ENCODE results near the gene BMP8A. TPM values are rescaled to one million over a fixed set of nuclear protein-coding genes. Genes with fewer than 3 reads are reported as not detected.
"Not testable (repeated sequence)": the region's sequence is repeated elsewhere in the genome, so short reads cannot be mapped to it uniquely, and the experiment has no call there.

Gene BMP8A
- total RNA-seq, 4 donors from 2014 or later: 0.40 to 4.0 (median 1.2) TPM

DNA sequence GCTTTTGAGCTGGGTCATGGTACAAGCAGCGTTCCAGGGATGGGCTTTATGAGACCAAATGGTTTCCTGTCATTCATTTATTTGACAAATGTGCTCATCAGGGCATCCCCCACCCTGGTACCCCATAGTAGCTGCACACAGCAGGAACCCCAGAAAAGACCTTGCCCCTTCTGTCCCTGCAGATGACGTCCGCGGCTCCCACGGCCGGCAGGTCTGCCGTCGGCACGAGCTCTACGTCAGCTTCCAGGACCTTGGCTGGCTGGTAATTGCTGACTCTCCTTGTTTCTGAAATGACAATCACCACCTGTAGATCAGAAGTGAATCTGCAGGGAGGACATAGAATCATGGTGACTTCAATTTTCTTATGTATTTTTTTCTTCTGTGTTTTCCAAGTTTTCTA is 30.8 kb downstream of the BMP8A start:
- not testable (repeated sequence) for H3K9me3 ChIP-seq, H3K4me3 ChIP-seq, H3K27me3 ChIP-seq, H3K27ac ChIP-seq, H3K4me1 ChIP-seq, ATAC-seq
- WGBS, 2 donors (ENCODE audit: low coverage in 1 of 2): no CpG with 5 or more reads among the region's 10 CpGs
- H3K36me3 ChIP-seq: peaks cover 0 to 29% of the 10 kb centered on the region in 2 donors

DNA sequence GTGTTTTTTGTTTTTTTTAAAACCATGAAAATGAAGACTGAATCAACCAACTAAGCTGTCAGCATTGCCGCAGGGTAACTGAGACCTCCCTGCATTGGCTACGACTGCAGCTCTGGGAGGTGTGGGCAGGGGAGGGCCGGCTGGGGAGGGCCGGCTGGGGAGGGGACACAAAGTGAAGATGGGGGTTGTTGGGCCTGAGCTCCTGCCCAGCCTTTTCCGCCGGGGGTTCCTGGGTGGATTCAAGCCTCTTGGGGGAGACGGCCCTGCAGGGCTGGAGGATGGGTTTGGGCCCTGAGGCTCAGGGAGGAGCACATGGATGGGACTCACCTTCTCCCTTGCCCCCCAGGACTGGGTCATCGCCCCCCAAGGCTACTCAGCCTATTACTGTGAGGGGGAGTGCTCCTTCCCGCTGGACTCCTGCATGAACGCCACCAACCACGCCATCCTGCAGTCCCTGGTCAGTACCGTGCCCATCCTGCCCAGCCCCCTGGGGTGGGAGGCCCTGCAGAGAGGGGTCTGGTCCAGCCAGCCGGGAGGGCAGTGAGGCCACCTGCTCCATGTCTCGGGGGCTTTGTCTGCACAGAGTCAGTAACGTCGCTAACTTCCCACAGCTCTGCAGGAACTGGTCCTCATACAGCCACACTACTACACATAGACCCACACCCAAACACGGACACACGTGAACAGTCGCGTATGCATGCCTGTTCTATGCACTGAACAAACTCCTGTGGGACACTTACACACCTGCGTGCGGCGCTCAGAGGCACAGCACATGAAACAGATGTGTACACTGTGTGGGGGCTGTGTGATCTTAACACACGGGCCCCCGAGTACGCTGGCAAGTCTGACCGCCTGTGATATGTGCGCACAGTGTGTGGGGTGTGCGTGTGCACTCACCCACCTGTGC is 31.5 kb downstream of the BMP8A start:
- Histone ChIP-seq H3K9me3 (no peaks in the 10 kb centered on the region), H3K4me1 (no peaks in the 10 kb centered on the region), H3K27me3 (no peaks in the 10 kb centered on the region), H3K36me3 (peaks cover 0 to 36% of the 10 kb centered on the region in 2 donors), H3K4me3 (no peak overlapping the region), H3K27ac (no peak overlapping the region)
- no peak for ATAC-seq
- TF ChIP-seq POLR2A (IDR thresholded peaks at IDR 0.05): no peak
- no peak for TF ChIP-seq EP300 (IDR thresholded peaks at IDR 0.05)
- no peak for TF ChIP-seq POLR2AphosphoS5 (IDR thresholded peaks at IDR 0.05)
- TF ChIP-seq, protein P1, sequence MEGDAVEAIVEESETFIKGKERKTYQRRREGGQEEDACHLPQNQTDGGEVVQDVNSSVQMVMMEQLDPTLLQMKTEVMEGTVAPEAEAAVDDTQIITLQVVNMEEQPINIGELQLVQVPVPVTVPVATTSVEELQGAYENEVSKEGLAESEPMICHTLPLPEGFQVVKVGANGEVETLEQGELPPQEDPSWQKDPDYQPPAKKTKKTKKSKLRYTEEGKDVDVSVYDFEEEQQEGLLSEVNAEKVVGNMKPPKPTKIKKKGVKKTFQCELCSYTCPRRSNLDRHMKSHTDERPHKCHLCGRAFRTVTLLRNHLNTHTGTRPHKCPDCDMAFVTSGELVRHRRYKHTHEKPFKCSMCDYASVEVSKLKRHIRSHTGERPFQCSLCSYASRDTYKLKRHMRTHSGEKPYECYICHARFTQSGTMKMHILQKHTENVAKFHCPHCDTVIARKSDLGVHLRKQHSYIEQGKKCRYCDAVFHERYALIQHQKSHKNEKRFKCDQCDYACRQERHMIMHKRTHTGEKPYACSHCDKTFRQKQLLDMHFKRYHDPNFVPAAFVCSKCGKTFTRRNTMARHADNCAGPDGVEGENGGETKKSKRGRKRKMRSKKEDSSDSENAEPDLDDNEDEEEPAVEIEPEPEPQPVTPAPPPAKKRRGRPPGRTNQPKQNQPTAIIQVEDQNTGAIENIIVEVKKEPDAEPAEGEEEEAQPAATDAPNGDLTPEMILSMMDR (IDR thresholded peaks at IDR 0.05): no peak
- WGBS, 2 donors (ENCODE audit: low coverage in 1 of 2): 83 to 93% methylated on average over 3 to 8 of the region's 29 CpGs

DNA sequence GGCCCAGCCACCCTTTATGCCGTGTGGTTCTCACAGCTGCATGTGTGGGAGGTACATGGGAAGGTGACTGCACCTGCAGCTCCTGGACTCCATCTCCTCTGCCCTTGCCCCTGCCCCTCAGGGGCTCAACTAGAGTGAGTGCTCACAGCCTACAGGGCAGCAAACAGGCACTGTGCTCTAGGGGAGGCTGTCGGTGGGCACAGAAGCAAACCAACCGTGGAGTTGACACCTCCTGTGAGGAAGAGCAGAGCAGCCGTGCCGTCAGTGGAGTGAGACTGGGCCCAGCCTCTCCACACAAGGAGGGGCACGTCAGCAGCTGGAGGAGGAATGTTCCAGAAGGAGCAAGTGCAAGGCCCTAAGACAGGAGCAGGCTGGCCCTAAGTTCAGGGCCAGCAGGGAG is 32.7 kb downstream of the BMP8A start:
- ATAC-seq: no peak
- TF ChIP-seq POLR2A (IDR thresholded peaks at IDR 0.05) (no peak), EP300 (IDR thresholded peaks at IDR 0.05) (no peak), POLR2AphosphoS5 (IDR thresholded peaks at IDR 0.05) (no peak)
- TF ChIP-seq, protein P1 (IDR thresholded peaks at IDR 0.05): no peak
- Histone ChIP-seq H3K9me3 (no peaks in the 10 kb centered on the region), H3K36me3 (peaks cover 0 to 48% of the 10 kb centered on the region in 2 donors), H3K4me1 (no peaks in the 10 kb centered on the region), H3K27me3 (no peaks in the 10 kb centered on the region), H3K4me3 (no peak overlapping the region), H3K27ac (no peak overlapping the region)
- WGBS, 2 donors (ENCODE audit: low coverage in 1 of 2): 78 to 80% methylated on average over 1 of the region's 6 CpGs

DNA sequence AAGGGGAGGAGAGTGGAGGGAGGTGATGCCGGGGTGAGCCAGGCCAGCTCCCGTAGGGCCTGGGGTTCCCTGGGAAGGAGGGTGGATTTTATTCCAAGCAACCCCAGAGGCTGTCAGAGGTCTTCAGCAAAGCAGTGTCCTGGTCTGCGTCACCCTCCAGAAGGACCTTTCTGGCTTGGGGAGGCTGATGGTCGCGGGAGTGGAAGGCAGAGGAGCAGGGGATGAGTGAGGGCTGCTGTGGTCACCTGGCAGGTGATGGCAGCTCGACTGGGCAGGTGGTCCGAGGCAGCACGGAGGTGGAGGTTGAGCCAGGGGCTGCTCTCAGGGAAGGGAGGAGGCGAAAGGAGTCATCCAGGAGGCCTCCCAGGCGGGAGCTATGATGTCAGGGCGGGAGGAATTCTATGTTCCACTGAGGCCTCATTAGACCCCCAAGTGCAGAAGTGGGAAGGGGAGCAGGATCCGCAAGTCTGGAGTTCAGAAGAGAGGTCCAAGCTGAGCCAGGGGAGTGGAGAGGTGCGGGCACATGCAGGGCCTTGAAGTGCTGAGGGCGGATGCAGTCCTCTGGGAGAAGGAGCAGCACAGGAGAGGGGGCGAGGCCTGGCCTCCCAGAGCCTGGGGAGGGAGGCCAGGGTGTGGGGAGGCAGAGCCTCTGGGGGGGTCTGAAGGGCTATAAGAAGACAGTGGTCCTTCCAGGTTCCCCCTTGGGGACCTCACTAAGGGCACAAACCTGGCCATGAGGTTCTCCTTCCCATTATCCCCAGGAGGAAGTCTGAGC is 33.3 kb downstream of the BMP8A start:
- no peak for TF ChIP-seq POLR2A (IDR thresholded peaks at IDR 0.05)
- no peak for TF ChIP-seq POLR2AphosphoS5 (IDR thresholded peaks at IDR 0.05)
- TF ChIP-seq EP300 (IDR thresholded peaks at IDR 0.05): no peak
- TF ChIP-seq, protein P1 (IDR thresholded peaks at IDR 0.05): no peak
- H3K36me3 ChIP-seq: peaks cover 0 to 55% of the 10 kb centered on the region in 2 donors
- H3K27ac ChIP-seq: no peak overlapping the region
- no peak for ATAC-seq
- 70 to 100% methylated on average over 1 to 8 of the region's 15 CpGs for WGBS, 2 donors (ENCODE audit: low coverage in 1 of 2)
- no peaks in the 10 kb centered on the region for H3K9me3 ChIP-seq
- H3K27me3 ChIP-seq: no peaks in the 10 kb centered on the region
- H3K4me1 ChIP-seq: no peaks in the 10 kb centered on the region
- no peak overlapping the region for H3K4me3 ChIP-seq

DNA sequence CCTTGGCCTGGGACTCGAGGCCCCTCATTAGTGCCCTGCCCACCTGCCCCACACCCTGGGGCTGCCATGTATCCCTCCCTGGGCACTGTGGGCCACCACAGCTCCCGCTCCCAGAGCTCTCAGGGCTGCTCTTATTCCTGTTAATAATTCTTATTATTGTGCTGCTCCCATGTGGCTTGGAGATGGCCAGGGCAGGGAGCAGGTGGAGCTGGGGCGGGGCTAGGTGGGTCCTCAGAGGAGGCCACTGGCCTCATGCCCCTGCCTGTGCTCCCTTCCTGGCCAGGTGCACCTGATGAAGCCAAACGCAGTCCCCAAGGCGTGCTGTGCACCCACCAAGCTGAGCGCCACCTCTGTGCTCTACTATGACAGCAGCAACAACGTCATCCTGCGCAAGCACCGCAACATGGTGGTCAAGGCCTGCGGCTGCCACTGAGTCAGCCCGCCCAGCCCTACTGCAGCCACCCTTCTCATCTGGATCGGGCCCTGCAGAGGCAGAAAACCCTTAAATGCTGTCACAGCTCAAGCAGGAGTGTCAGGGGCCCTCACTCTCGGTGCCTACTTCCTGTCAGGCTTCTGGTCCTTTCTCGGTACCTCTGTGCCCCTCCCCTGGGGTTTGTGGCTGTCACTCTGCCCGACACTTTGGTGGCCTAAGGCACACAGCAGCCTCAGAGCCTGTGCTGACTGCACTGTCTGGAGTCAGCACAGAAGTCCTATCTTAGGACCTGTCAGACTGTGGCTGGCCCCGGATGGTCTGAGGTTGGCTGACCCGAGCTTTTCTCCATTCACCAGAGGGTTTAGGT is 34.1 kb downstream of the BMP8A start:
- H3K27ac ChIP-seq: no peak overlapping the region

More for the DNA sequence above, 34.1 kb downstream of the BMP8A start:
- TF ChIP-seq EP300 (IDR thresholded peaks at IDR 0.05) (no peak), POLR2AphosphoS5 (IDR thresholded peaks at IDR 0.05) (no peak)
- no peaks in the 10 kb centered on the region for H3K27me3 ChIP-seq
- H3K9me3 ChIP-seq: no peaks in the 10 kb centered on the region
- no peaks in the 10 kb centered on the region for H3K4me1 ChIP-seq
- 82% methylated on average over 3 of the region's 17 CpGs; no CpG with 5 or more reads in 1 of the 2 donors for WGBS, 2 donors (ENCODE audit: low coverage in 1 of 2)
- H3K36me3 ChIP-seq: peaks cover 0 to 62% of the 10 kb centered on the region in 2 donors
- no peak overlapping the region for H3K4me3 ChIP-seq
- no peak for ATAC-seq

Data from gastroesophageal sphincter (tissue), 4 donors.